GM19239 (cell line): ENCODE results near the gene LRP2.

Source experiments
- DNase-seq: peaks from one replicate; pipeline ENCODE4 v3.0.0; 2011; ENCODE audit warnings: low spot score; ENCODE audit not compliant: insufficient read length
- FAIRE-seq: peaks from 2 replicates; lab custom pipeline; 2011; peaks lifted over from hg19 to GRCh38; lab: Jason Lieb, UNC

Gene LRP2

GRCh38 chr2:169108099-169108884 is 254.0 kb downstream of the LRP2 start:
- no peak for FAIRE-seq
- no peak for DNase-seq

- FAIRE-seq = peak; percentile 96
- DNase-seq = peak; percentile 9
These were observed 254.7 kb downstream of the LRP2 start for GRCh38 chr2:169107645-169108044.

- DNase-seq = no peak
- FAIRE-seq = no peak
These were observed 255.5 kb downstream of the LRP2 start for GRCh38 chr2:169106563-169107545.

GRCh38 chr2:169106134-169106533 is 256.2 kb downstream of the LRP2 start:
- FAIRE-seq (no peak), DNase-seq (no peak)

GRCh38 chr2:169105476-169105875 is 256.9 kb downstream of the LRP2 start:
- DNase-seq = no peak
- no peak for FAIRE-seq

GRCh38 chr2:169104848-169105247 is 257.5 kb downstream of the LRP2 start:
- no peak for DNase-seq
- no peak for FAIRE-seq

GRCh38 chr2:169095621-169096105 is 266.7 kb downstream of the LRP2 start:
- DNase-seq (no peak), FAIRE-seq (no peak)

GRCh38 chr2:169094676-169095075 is 267.7 kb downstream of the LRP2 start:
- FAIRE-seq (no peak), DNase-seq (no peak)

- DNase-seq (no peak), FAIRE-seq (peak; percentile 67)
These were observed 268.8 kb downstream of the LRP2 start for GRCh38 chr2:169093535-169093934.

GRCh38 chr2:169091761-169092519 is 270.4 kb downstream of the LRP2 start:
- FAIRE-seq (no peak), DNase-seq (no peak)

- FAIRE-seq = no peak
- no peak for DNase-seq
These were observed 271.1 kb downstream of the LRP2 start for GRCh38 chr2:169091256-169091655.

GRCh38 chr2:169090133-169090820 is 272.1 kb downstream of the LRP2 start:
- DNase-seq = no peak
- FAIRE-seq = no peak

GRCh38 chr2:169089182-169089581 is 273.2 kb downstream of the LRP2 start:
- FAIRE-seq = no peak

GRCh38 chr2:169087757-169088379 is 274.5 kb downstream of the LRP2 start:
- DNase-seq (no peak), FAIRE-seq (no peak)

More at GRCh38 chr2:169089182-169089581, 273.2 kb downstream of the LRP2 start:
- no peak for DNase-seq

GRCh38 chr2:169086893-169087467 is 275.4 kb downstream of the LRP2 start:
- FAIRE-seq = no peak
- no peak for DNase-seq

- FAIRE-seq (peak; percentile 42), DNase-seq (no peak)
These were observed 279.3 kb downstream of the LRP2 start for GRCh38 chr2:169082995-169083394.

- no peak for DNase-seq
- FAIRE-seq = no peak
These were observed 280.8 kb downstream of the LRP2 start for GRCh38 chr2:169081551-169081950.

GRCh38 chr2:169080250-169081069 is 281.9 kb downstream of the LRP2 start:
- FAIRE-seq (peak; percentile 33), DNase-seq (peak; percentile 21)
